DMS 273 (cell line): ENCODE results near the gene SUMO2.

Experiments used
- DNase-seq: peaks from one replicate; lab custom pipeline; 2025; ENCODE audit not compliant: unreplicated experiment; lab: John Stamatoyannopoulos, UW

The SUMO2 gene

GRCh38 chr17:75124041-75124818 lies 58.5 kb downstream of the SUMO2 start:
- DNase-seq: peak; percentile 65

GRCh38 chr17:75118307-75118706 lies 64.5 kb downstream of the SUMO2 start:
- no peak for DNase-seq

- DNase-seq: no peak
Observed at GRCh38 chr17:75116737-75117136, 66.0 kb downstream of the SUMO2 start.
